Spleen (tissue), 11 donors: ENCODE measurements around the gene TBL3. TPM values are rescaled to one million over a fixed set of nuclear protein-coding genes. Genes with fewer than 3 reads are reported as not detected.

ENCODE experiments used
- DNase-seq: peaks from one replicate; pipeline ENCODE4 v3.0.0-alpha.2; 2020
- H3K27ac ChIP-seq, 8 donors: fragments of 200-600 bp; sonication (generic) in 7 of 8; 1 replicate in 4 of 8; 2 replicates in 4 of 8; pipeline versions ENCODE4 v1.5.0 to v1.8.0; 2016 to 2021; ENCODE audit warnings: inconsistent platforms in 4 of 8, mild to moderate bottlenecking in 4 of 8, moderate library complexity in 1 of 8
- H3K27me3 ChIP-seq, 7 donors: fragments of 200-600 bp; sonication (generic) in 6 of 7; replicated peaks in 1 of 7; 1 replicate in 4 of 7; 2 replicates in 3 of 7; pipeline versions ENCODE4 v1.5.0 to v1.8.0; 2016 to 2021; ENCODE audit warnings: inconsistent platforms in 3 of 7, mild to moderate bottlenecking in 1 of 7
- H3K36me3 ChIP-seq, 6 donors: fragments of 200-600 bp; sonication (generic) in 5 of 6; 1 replicate in 4 of 6; 2 replicates in 2 of 6; pipeline versions ENCODE4 v1.5.0 to v1.8.0; 2016 to 2021; ENCODE audit warnings: inconsistent platforms in 2 of 6
- H3K4me1 ChIP-seq, 6 donors: fragments of 200-600 bp; sonication (generic) in 5 of 6; 1 replicate in 3 of 6; 2 replicates in 3 of 6; pipeline versions ENCODE4 v1.5.0 to v1.8.0; 2016 to 2021; ENCODE audit warnings: inconsistent platforms in 3 of 6
- H3K4me3 ChIP-seq, 8 donors: fragments of 200-600 bp; sonication (generic) in 7 of 8; 1 replicate in 4 of 8; 2 replicates in 4 of 8; pipeline versions ENCODE4 v1.5.0 to v1.8.0; 2016 to 2021; ENCODE audit warnings: inconsistent platforms in 4 of 8, mild to moderate bottlenecking in 4 of 8, moderate library complexity in 2 of 8
- H3K9me3 ChIP-seq, 8 donors: fragments of 200-600 bp; sonication (generic) in 7 of 8; 1 replicate in 4 of 8; 2 replicates in 4 of 8; pipeline versions ENCODE4 v1.5.0 to v1.8.0; 2016 to 2021; ENCODE audit warnings: inconsistent platforms in 4 of 8
- CTCF ChIP-seq, 11 experiments: fragments of 200-600 bp in 7 of 11; fragments of 450-650 bp in 4 of 11; sonication (generic) in 4 of 11; IDR thresholded peaks in 8 of 11; conservative IDR thresholded peaks in 3 of 11; 1 replicate in 7 of 11; 2 replicates in 4 of 11; pipeline versions ENCODE4 v1.4.0 to v1.8.0; 2016 to 2021; ENCODE audit warnings: antibody characterized with exemption in 11 of 11, inconsistent platforms in 4 of 11, mild to moderate bottlenecking in 1 of 11
- POLR2A ChIP-seq, 3 donors: fragments of 450-650 bp; IDR thresholded peaks; one replicate each; pipeline ENCODE4 v1.5.1; 2017; ENCODE audit warnings: antibody characterized with exemption in 3 of 3, mild to moderate bottlenecking in 1 of 3
- POLR2AphosphoS5 ChIP-seq, 3 donors: sonication (generic); formaldehyde crosslinking; IDR thresholded peaks; one replicate each; pipeline ENCODE4 v1.5.1; 2017; ENCODE audit warnings: antibody characterized with exemption in 3 of 3
- WGBS, 5 donors: extraction: QIAGEN DNeasy Blood & Tissue Kit in 3 of 5; methylation state at CpG; one replicate each; pipeline versions ENCODE4 v1.1.5 to v1.1.7; 2013 to 2018; 5-methylcytosine and 5-hydroxymethylcytosine counted together
- intact Hi-C: fragments of 100-400 bp; cut with DNase I; formaldehyde crosslinking; loops from one replicate; pipeline ENCODE4 v1.15.0; 2023; ENCODE audit warnings: low total_unique reads
- polyA plus RNA-seq, 3 donors: library from polyadenylated mRNA; stranded (reverse); fragments of 200-250 nt; gene quantifications; one replicate each; pipeline ENCODE4 v1.2.1, GENCODE V29; 2013
- total RNA-seq, 7 donors: library from RNA; depleted of rRNA in 3 of 7; stranded (reverse); fragments of >200 nt in 3 of 7; fragmentation: NEBNext Ultra II Directional in 4 of 7; extraction: Animal tissue kit (Norgen Biotek cat#: 25700) in 4 of 7; gene quantifications; one replicate each; pipeline versions ENCODE4 v1.1.0 to v1.2.1, GENCODE V29; 2016 to 2021
- donor health status: healthy with polysubstance abuse.
- donor health status: DM: no; HTN: no; CAD: no; lungs with moderate emphysema.
- donor health status: DM: no; HTN: no; CAD: no.
- donor health status: Bipolar disorder and iron deficiency.
- donor health status: healthy.
- donor health status: DM: no; HTN: no; CAD: no.
- donor health status: DM: yes; HTN: yes; CAD: no.

TBL3 gene
- total and polyA plus RNA-seq, 10 donors = 20.6 to 54.2 (median 29.3) TPM

GRCh38 chr16:2015117-2015946 is 43.5 kb downstream of the TBL3 start:
- Histone ChIP-seq H3K9me3 (no peaks in the 10 kb centered on the region), H3K27me3 (peaks cover 0 to 37% (median 15%) of the 10 kb centered on the region in 7 donors), H3K36me3 (no peaks in the 10 kb centered on the region), H3K4me3 (no peak overlapping the region), H3K4me1 (peaks cover 6 to 17% (median 15%) of the 10 kb centered on the region in 6 donors), H3K27ac (no peak overlapping the region)
- DNase-seq = no peak
- no peak for TF ChIP-seq CTCF (IDR thresholded peaks at IDR 0.05 in 8 of 11, conservative IDR thresholded peaks at IDR 0.05 in 3 of 11)
- TF ChIP-seq POLR2AphosphoS5 (IDR thresholded peaks at IDR 0.05) = no peak
- no peak for TF ChIP-seq POLR2A (IDR thresholded peaks at IDR 0.05)
- intact Hi-C loops = no loop called here
- WGBS, 5 donors = 85 to 94% (median 86%) methylated on average over 24 of the region's 24 CpGs

DNA sequence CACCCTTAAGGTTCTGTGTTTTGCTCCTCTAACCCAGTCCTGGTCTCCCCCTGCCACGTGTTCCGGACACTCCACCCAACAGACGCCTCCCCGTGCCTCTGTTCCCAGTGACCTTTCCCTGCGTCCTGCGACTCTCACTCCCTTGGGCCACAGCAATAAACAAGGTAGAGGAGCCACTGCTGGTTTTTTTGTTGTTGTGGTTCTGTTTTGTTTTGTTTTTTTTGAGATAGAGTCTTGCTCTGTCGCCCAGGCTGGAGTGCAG is 44.0 kb downstream of the TBL3 start:
- Histone ChIP-seq H3K4me1 (peaks cover 8 to 18% (median 15%) of the 10 kb centered on the region in 6 donors), H3K9me3 (no peaks in the 10 kb centered on the region), H3K36me3 (no peaks in the 10 kb centered on the region), H3K4me3 (no peak overlapping the region), H3K27me3 (peaks cover 0 to 42% (median 20%) of the 10 kb centered on the region in 7 donors), H3K27ac (no peak overlapping the region)
- DNase-seq = no peak
- TF ChIP-seq POLR2AphosphoS5 (IDR thresholded peaks at IDR 0.05) (no peak), POLR2A (IDR thresholded peaks at IDR 0.05) (no peak), CTCF (IDR thresholded peaks at IDR 0.05 in 8 of 11, conservative IDR thresholded peaks at IDR 0.05 in 3 of 11) (no peak)
- intact Hi-C loops = no loop called here
- WGBS, 5 donors = 85 to 93% (median 86%) methylated on average over 7 of the region's 7 CpGs

- Histone ChIP-seq H3K9me3 (no peaks in the 10 kb centered on the region), H3K4me3 (no peak overlapping the region), H3K27ac (no peak overlapping the region), H3K4me1 (peaks cover 8 to 21% (median 15%) of the 10 kb centered on the region in 6 donors), H3K27me3 (peaks cover 0 to 48% (median 26%) of the 10 kb centered on the region in 7 donors), H3K36me3 (no peaks in the 10 kb centered on the region)
- DNase-seq = peak; percentile 65
- no peak for TF ChIP-seq POLR2A (IDR thresholded peaks at IDR 0.05)
- TF ChIP-seq CTCF (IDR thresholded peaks at IDR 0.05 in 8 of 11, conservative IDR thresholded peaks at IDR 0.05 in 3 of 11) = peak in 6 of 11 experiments; percentile 15 to 54 (median 39)
- intact Hi-C loops = no loop called here
- 30 to 43% (median 39%) methylated on average over 8 to 13 of the region's 13 CpGs for WGBS, 5 donors
Measured at GRCh38 chr16:2016407-2016922, 44.6 kb downstream of the TBL3 start.

DNA sequence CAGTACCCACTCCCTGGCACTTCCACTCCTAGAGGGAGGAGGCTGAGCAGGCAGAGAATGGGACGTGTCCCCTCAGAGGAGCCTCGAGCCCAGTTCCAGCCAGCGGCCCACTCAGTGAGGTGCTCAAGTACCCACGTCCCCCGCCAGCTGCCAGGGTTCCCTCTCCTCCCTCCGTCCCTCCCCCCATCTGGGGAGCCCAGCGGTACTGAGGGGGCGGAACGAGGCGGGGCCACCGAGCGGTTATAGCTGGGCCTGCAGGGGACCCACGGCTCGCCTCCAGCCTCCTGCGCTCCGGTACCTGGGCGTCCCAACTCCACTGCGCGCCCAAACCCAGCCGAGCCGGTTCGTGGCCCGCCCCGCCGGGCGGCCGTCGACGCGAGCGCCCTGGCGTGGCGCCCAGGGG is 47.7 kb downstream of the TBL3 start, which contains the start of gene NPW:
Gene NPW (plus strand): TSS at position 268 of the 403 bp plus-strand sequence.
- peak within 1 kb of the TSS in 6 of 8 donors; percentile 8 to 50 (median 13) for H3K4me3 ChIP-seq
- TF ChIP-seq POLR2AphosphoS5 (IDR thresholded peaks at IDR 0.05) = no peak
- no peak for TF ChIP-seq POLR2A (IDR thresholded peaks at IDR 0.05)
- no peak for TF ChIP-seq CTCF (IDR thresholded peaks at IDR 0.05 in 8 of 11, conservative IDR thresholded peaks at IDR 0.05 in 3 of 11)
- WGBS, 5 donors = 1 to 14% (median 3%) methylated on average over 5 to 33 of the region's 33 CpGs
- H3K9me3 ChIP-seq = no peaks in the 10 kb centered on the region
- no peak within 1 kb of the TSS for H3K27ac ChIP-seq
- peaks cover 26 to 44% (median 36%) of the 10 kb centered on the region in 6 donors for H3K4me1 ChIP-seq
- peaks cover 0 to 64% (median 32%) of the 10 kb centered on the region in 7 donors for H3K27me3 ChIP-seq
- peak; percentile 74 for DNase-seq
- H3K36me3 ChIP-seq = no peaks in the 10 kb centered on the region
- intact Hi-C loops = no loop called here
